EH (cell line): ENCODE data around the gene PHLDA3.
"Not testable (repeated sequence)": the region's sequence is repeated elsewhere in the genome, so short reads cannot be mapped to it uniquely, and the experiment has no call there.

Source experiments
- DNase-seq: peaks from one replicate; pipeline ENCODE4 v3.0.0-alpha.2; 2015; ENCODE audit warnings: low read depth

The PHLDA3 gene

GRCh38 chr1:201486187-201486586 lies 17.2 kb upstream of the PHLDA3 start:
- DNase-seq = peak; percentile 51

- no peak for DNase-seq
These were observed 16.3 kb upstream of the PHLDA3 start for GRCh38 chr1:201485184-201485774.

GRCh38 chr1:201483373-201483949 lies 14.5 kb upstream of the PHLDA3 start:
- no peak for DNase-seq

GRCh38 chr1:201482755-201483154 lies 13.8 kb upstream of the PHLDA3 start:
- no peak for DNase-seq

- peak; percentile 79 for DNase-seq
These were observed 12.9 kb upstream of the PHLDA3 start for GRCh38 chr1:201481761-201482493.

GRCh38 chr1:201481004-201481380 lies 12.0 kb upstream of the PHLDA3 start:
- peak; percentile 39 for DNase-seq

- peak; percentile 78 for DNase-seq
These were observed 11.4 kb upstream of the PHLDA3 start for GRCh38 chr1:201480231-201481003.

- no peak for DNase-seq
These were observed 10.3 kb upstream of the PHLDA3 start for GRCh38 chr1:201479201-201479730.

GRCh38 chr1:201478666-201479065 lies 9.7 kb upstream of the PHLDA3 start:
- DNase-seq = peak; percentile 48

- peak; percentile 44 for DNase-seq
These were observed 7.8 kb upstream of the PHLDA3 start for GRCh38 chr1:201476670-201477344.

GRCh38 chr1:201475915-201476669 lies 7.1 kb upstream of the PHLDA3 start:
- no peak for DNase-seq

- DNase-seq = peak; percentile 79
These were observed 6.1 kb upstream of the PHLDA3 start for GRCh38 chr1:201475130-201475529.

- no peak for DNase-seq
These were observed 4.3 kb upstream of the PHLDA3 start for GRCh38 chr1:201473296-201473695.

GRCh38 chr1:201472321-201472720 lies 3.3 kb upstream of the PHLDA3 start:
- DNase-seq = not testable (repeated sequence)

GRCh38 chr1:201471772-201472171 lies 2.8 kb upstream of the PHLDA3 start:
- peak; percentile 85 for DNase-seq

GRCh38 chr1:201470581-201470980 lies 1.6 kb upstream of the PHLDA3 start:
- DNase-seq = no peak

- no peak for DNase-seq
These were observed 672 bp upstream of the PHLDA3 start for GRCh38 chr1:201469645-201470074.

- DNase-seq = peak; percentile 57
These were observed 516 bp downstream of the PHLDA3 start for GRCh38 chr1:201468501-201468843.

- peak; percentile 59 for DNase-seq
These were observed 2.5 kb downstream of the PHLDA3 start for GRCh38 chr1:201466492-201466891.

- DNase-seq = no peak
These were observed 3.2 kb downstream of the PHLDA3 start for GRCh38 chr1:201465698-201466290.

- peak; percentile 54 for DNase-seq
These were observed 5.9 kb downstream of the PHLDA3 start for GRCh38 chr1:201463071-201463552.
